HG02938 (cell line): Measurements from ENCODE around the gene TEKT3.

Experiments used
- ATAC-seq: cut with Tn5 transposase; IDR thresholded peaks from one replicate; pipeline ENCODE4 v1.9.1; 2021; ENCODE audit warnings: mild to moderate bottlenecking, moderate library complexity; ENCODE audit not compliant: unreplicated experiment

Gene TEKT3

DNA sequence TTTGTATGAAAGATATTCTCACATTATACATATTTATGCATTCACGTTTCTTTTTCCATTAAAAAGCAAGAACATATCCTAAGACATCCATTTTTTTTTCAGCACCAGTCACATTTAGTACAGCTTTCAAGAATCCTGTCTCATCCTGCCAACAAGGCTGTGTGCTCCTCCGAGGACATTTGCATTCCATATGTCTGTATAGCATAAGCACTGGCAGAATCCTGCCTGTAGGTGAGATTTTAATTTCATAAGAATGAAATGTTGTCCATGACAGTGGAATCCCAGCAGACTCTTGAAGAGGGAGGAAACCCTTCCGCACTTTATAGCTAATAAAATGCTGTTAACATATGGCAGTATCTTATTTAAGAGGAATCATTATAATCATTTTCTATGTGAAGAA, 73.4 kb downstream of the TEKT3 start:
- ATAC-seq = no peak

DNA sequence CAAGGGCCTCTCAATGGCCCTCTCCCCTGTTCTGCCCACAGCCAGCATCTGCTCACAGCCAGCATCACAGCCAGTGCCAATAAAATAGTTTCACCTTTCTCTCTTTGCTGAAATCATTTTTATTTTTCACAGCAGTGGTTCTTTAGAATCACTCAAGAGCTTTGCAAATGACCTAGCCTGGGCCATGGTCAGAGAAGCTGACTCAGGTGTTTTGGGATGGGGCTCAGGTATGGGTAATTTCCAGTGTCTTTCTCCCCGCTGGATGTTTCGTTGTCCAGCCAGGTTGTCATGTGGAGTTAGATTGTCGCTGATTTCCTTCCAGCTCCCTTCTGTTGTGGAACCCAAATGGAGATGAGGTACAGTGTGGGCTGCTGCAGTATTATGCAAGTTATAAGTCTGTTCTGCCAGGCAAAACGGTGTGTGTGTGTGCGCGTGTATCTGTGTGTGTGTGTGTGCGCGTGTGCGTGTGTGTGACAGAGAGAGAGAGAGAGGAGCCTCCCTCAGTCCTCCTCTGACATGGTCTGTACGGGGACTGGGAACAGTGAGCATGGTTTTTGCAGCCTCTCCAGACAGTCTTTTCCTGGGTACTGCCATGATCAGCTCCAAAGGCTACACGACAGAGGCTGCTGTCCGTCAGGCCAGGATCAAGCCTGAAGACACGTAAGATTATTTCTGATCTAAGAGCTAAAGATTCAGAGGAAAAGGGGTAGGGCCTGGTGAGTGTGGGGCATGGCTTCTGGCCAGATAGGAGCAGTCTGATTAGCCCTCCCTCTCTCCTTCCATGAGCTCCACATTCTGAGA, 74.9 kb downstream of the TEKT3 start:
- no peak for ATAC-seq

DNA sequence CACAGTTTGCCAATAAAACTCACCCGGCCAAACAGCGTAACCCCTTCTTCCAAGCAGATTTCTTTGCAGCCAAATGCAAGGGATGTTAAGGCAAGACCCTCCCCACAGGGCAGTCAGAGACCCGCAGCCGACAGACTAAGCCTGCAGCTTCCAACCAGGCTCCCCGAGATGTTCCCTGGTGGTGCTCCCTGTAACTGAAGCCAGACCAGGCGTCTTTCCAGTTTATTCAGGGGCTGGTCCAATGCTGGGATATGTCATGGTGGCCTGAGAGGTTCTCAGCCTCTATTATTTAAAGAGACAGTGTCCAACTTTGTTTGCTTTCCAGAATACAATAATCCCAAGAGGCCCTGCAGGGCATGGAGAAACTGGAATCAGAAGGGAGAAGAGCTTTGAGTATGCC, 76.3 kb downstream of the TEKT3 start, which contains the start of gene PMP22:
PMP22 (minus strand) TSS at position 196 of the 400 bp plus-strand sequence. CDS start 4,599 bp downstream, outside the sequence.
- no peak for ATAC-seq

DNA sequence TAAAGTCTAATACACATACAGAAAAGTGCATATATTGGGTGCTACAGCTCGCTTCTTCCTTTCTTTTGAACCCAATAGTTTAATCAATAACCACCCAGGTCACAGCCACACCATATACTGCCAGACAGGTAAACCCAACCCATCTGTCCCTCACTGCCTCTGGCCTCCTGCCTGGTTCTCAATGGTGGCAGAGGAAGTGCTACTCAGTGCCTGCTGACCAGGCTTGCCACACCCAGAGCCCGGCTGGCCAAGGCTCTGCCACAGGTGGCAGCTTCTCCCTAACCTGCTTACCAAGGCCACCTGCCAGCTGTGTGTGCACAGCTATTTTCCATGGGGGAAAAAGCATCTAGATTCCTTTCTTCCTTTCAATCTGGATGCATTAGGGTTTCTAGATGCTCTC, 76.9 kb downstream of the TEKT3 start:
- no peak for ATAC-seq

DNA sequence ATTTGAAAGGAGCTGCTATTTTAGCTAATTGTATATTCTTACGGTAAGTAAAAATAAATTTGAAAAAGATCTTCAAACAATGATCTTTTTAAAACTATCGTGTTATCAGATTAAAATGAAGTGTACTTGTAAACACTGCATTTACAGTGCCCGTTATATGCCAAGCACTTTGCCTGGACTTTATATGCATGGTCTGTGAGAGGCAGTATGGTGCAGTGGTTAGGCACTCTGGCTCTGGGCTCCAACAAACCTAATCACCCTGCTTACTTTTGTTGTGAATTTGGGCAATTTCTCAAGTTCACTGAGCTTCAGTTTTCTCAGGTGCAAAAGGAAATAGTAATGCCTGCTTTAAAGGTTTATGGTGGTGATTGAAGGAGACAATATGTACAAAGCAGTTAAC, 77.7 kb downstream of the TEKT3 start:
- no peak for ATAC-seq

DNA sequence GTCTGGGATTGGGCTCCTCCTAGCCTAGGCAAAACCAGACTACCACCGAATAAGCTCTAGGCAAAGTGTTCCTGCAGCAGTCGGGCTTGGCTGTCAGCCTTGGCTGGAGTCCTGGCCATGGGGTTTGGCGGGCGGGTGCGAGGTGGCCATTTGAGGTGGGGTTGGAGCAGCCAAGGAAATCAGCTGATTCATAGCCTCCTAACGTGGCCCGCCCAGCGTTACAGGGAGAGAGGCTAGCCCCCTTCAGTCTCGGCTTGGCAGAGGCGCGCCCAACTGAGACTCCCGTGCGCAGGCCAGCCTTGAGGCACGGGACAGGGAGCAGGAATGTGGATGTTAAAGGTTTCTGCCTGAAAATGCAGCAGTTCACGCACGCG, 78.2 kb downstream of the TEKT3 start:
- no peak for ATAC-seq

DNA sequence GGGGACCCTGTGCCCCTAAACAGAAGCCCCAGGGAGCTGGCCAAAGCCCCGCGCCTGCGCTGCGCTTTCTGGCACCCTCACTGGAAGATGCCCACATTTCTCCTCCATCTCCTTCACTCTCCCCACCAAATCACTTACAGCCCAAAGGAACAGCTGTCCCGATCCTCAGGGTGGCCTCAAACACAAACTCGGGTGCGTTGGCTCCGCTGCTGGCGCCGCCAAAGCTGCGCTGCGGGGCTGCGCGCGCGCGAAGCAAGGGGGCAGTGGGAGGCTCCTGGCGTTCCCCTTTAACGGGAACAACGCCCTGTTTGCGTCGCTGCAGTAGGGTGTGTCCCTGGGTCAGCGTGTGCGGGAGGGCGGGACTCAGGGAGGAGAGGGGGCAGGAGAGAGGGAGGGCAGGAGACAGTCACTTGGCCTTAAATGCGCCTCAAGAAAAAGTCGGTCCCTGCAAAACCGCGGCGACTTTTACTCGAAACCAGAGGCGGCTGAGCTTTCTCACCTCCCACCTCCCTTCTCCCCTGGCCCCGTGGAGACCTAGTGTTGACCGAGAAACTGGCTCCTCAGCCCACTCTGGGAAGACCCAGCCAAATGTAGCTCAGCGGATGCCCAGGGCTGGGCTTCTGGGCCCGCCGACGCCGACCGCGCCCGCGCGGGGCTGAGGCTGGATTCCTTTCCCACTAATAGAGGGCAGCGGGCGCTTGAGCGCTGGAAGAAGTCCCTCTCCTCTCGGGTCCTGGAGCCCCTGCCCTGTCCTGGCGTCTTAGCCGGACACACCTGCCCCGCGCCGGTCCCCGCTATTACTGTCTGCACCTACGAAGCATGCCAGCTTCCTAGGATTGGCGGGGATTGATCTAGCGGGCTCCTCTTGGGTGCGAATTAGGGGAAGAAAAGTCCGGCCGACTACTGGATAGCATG, 78.8 kb downstream of the TEKT3 start:
- no peak for ATAC-seq

DNA sequence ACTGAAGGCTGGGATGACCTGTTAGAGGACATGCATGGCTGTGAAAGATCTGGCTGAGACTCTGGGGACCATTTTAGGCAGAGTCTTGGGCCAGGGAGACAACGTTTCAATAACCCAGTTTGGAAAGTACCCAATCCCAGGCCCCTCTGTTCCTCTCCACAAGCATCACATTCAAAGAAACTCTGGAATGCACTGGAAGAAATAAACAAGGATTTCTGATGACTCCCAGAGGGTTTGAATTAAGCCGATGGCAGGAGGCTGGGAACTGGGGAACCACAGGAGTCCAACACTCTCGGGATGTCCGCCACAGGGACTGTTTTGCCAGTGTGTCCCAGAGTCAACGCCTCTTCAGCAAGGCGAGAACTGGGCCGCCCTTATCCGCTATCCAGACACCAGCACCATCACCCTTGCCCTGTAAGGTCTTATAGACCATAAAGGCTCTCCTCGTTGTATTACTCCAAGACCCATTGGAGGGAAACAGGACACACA, 79.6 kb downstream of the TEKT3 start:
- ATAC-seq = no peak

DNA sequence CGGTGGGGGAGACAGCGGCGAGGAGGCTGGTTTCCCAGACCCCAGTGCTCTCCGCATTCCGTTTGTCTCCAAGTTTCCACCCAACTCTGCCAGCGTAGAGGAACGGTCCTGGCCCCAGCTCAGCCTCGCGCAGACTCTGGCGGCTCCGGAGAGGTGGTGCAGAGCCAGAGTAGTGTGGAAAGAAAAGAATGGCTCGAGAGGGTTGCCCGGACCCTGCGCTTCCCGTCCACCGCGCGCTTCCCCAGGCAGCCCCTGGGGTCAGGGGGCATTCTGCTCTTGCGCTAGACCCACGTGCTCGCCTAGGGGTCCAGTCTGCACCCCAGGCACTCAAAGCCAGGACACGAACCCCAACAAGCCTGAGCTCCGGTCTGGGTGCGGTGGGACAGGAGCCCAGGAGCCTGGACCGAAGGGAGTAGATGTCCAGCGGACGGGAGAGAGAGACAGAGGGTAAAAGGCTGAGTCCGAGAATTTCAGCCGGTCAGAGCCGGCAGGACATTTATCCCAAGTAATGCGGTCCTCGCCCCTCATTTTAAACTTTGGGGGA, 80.1 kb downstream of the TEKT3 start:
- no peak for ATAC-seq

DNA sequence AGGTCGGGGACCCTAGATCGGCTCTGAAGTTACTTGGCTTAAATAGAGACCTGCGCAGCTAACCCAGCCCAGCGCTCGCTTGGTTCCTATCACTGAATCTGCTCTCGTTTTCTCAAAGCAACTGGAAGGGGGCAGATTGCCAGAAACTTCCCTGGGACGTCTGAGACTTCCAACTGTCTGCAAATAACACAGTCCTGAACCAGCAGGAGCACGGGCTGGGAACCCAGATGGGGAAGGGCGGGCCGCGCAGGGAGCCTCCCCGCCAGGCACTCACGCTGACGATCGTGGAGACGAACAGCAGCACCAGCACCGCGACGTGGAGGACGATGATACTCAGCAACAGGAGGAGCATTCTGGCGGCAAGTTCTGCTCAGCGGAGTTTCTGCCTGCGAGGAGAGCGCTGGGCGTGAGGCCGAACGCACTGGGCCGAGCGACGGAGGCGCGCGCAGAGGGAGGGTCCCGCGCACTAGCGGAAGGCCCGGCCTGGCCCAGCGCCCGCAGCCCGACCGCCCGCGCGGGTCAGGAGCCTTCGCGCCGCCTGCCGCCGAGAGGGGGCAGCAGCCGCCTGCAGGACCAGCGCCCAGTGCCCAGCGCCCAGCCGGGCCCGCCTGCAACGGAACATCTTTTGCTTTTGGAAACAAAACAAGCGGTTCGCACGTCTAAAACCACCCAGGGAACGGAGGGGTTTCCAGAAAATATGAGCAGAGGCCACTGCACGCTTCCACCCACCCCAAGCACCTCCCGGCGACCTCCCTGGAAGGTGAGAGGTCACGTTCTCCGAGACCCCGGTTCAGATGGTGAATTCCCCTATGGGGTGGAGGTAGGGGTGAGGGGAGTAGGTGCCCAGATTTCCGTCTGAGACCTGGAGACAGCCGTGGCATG, 80.8 kb downstream of the TEKT3 start:
- no peak for ATAC-seq

DNA sequence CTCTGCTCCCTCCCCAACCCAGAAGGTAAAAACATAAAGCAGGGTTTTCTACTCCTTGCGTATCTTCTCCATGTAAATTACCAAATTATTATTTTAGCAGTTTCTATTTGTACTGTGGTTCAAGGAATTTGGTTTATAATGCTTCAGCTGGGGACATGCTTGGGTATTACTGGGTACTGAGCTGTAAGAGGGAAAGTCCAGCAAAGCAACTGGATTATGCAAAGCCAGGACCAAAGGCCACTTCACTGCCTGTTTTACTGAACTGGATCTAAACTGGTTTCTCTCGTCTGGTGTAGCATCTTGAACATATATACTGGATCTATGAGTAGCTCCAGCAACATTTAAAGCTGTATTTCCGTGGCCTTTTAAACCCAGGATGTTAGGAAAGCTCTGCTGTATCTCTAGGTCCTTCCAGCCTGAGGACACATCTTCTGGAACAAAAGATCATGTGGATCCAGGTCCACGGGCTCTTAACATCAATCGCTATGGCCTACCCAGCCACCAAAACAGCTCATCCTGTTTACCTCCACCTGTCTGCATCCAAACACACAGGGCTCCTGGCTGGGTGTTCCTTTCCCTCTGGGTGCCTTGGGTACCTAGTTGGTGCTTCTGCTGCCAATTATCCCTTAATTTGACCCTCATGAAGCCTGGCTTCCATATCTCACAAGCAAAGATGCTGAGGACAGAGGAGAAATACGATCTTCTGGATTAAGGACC, 83.4 kb downstream of the TEKT3 start:
- ATAC-seq = no peak

DNA sequence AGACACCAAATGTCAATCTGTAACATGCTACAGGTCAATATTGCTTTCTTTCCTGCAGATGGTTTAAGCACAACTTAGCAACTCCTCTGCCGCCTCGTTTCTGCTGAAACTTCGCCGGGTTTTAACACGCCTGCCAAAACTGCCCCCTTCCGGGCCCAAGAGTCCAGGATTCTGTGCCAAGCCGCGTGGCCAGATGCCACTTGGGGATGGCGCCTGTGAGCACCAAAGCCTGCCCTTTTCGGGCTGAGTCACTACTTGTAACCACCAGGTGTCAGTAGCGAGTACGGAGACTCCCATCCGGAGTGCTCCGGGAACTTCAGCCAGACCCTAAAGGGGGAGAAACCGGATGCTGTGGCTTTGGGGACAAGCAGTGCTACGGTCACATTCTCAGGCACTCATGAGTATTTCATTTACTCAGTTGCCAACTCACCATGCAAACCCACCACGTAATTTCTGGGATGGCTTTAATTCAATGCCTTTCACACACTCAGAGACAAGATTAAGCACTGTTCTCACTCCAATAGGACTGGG, 84.1 kb downstream of the TEKT3 start:
- ATAC-seq = peak; percentile 64

DNA sequence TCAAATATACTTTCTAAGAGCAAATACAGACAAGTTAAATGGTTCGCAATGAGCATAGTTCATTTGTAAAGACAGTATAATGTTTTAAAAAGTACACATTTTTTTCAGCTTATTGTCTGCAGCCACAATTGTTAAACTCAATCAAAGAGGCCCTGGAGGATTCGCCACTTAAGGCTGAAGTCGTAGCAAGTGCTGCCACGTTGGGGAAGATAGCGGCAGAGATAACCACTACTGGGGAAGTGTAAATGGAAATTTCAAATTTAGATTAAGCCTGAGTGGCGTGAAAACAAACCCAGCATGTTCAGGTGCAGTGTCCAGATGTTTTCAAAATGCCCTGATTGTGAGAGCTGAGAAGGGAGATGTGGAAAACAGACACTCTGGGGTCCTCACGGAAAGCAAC, 84.7 kb downstream of the TEKT3 start:
- no peak for ATAC-seq

DNA sequence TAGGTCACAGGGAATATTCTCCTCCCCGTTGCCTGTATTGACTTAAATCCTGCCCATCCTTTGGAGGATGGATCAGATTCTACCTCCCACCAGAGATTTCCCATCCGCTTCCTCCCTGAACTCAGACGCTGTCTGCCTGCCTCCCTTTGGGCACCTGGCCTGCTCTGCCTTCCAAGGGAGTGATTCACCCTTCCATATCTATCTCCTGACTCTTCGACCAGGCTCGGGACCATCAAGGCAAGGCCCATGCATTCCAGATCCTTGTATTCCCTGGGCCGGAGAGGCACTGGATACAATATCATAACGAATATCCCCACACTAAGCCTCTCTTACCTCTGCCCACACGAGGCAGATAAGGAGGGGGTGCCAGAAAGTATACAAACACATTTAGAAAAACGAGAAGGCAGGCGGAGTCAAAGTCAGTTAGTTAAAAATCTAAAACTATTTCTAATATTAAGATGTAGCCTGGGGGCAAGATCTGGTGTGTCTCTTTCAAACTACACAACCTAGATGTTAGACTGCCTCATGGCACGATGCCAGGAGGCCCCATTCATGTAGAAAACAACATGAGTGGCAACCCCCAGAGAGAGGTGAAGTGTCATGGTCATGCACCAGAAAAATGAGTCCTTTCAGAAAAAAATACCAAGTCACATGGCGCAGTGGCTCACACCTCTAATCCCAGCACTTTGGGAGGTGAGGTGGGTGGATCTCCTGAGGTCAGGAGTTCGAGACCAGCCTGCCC, 85.5 kb downstream of the TEKT3 start:
- no peak for ATAC-seq
